RWPE1 (cell line): Measurements from ENCODE around the gene UPB1.

ENCODE experiments used
- CTCF ChIA-PET: fragments of 350-600 bp; sonication (Branson Sonifier 250); formaldehyde crosslinking; extraction: SDS; loops from one replicate; lab custom pipeline; 2021; lab: Yijun Ruan, JAX
- POLR2A ChIA-PET: fragments of 400-600 bp; formaldehyde crosslinking; extraction: SDS; loops from one replicate; lab custom pipeline; 2020; ENCODE audit warnings: antibody characterized with exemption; ENCODE audit not compliant: low non-redundant PET; lab: Yijun Ruan, JAX
- DNase-seq: peaks from one replicate; pipeline ENCODE4 v3.0.0; 2012; ENCODE audit warnings: low spot score
- H3K27ac ChIP-seq: fragments of 450-650 bp; 2 replicates; pipeline ENCODE4 v1.5.1; 2017
- TF ChIP-seq, protein P1 (sequence below): fragments of 450-650 bp; conservative IDR thresholded peaks from 2 replicates; pipeline ENCODE4 v1.5.1; 2017; ENCODE audit warnings: low read depth, mild to moderate bottlenecking

Gene UPB1

DNA sequence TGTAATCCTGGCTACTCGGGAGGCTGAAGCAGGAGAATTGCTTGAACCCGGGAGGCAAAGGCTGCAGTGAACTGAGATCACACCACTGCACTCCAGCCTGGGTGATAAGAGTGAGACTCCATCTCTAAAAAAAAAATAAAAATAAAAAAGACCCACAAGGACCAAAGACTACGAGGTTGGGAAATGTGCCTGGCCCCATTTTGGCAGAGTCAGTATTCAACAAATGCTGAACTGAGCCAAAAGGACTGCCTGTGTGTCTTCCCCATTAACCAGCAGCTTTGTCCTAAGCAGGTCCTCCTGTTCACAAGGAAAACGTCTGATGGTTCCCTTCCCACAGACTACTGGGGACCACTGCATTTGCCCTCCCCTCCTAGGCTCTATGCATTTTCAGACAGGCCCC, 40.1 kb upstream of the UPB1 start:
- TF ChIP-seq, protein P1, sequence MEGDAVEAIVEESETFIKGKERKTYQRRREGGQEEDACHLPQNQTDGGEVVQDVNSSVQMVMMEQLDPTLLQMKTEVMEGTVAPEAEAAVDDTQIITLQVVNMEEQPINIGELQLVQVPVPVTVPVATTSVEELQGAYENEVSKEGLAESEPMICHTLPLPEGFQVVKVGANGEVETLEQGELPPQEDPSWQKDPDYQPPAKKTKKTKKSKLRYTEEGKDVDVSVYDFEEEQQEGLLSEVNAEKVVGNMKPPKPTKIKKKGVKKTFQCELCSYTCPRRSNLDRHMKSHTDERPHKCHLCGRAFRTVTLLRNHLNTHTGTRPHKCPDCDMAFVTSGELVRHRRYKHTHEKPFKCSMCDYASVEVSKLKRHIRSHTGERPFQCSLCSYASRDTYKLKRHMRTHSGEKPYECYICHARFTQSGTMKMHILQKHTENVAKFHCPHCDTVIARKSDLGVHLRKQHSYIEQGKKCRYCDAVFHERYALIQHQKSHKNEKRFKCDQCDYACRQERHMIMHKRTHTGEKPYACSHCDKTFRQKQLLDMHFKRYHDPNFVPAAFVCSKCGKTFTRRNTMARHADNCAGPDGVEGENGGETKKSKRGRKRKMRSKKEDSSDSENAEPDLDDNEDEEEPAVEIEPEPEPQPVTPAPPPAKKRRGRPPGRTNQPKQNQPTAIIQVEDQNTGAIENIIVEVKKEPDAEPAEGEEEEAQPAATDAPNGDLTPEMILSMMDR, result no peak
- POLR2A ChIA-PET, result no interaction called here
- CTCF ChIA-PET, result no interaction called here
- no peak overlapping the region for H3K27ac ChIP-seq
- DNase-seq, result no peak

DNA sequence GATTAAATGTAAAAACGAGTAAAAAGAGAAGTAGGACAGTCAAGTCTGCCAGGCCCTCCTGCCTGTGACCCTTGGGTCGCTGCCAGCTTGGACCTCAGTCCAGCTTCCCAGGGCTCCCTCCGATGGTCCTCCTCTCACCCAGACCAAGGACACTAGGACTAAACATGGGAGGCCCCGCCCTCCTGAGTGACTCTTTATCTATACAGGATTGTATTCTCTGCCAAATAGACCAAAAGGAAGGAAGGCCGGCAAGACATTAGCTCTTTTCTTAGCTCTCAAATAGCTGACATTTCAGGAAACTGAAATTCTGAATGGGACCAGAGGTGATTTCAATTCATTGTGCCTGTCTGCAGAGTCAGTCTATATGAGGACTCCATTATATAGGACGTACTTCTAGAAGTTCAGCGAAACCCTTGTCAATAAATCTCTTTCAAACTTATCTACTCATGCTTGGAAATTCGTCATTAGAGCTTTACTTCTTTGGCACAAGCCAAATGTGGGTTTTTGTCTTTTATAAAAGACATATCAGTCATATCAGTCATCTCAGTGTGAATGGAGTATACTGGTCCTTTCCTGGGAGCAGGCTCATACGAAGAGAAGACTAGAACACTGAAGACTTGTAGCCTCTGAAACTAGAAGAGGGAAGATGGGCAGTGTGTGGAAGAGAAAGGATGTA, 39.2 kb upstream of the UPB1 start:
- H3K27ac ChIP-seq, result no peak overlapping the region
- TF ChIP-seq, protein P1, result no peak
- ChIA-PET POLR2A (no interaction called here), CTCF (no interaction called here)
- no peak for DNase-seq

DNA sequence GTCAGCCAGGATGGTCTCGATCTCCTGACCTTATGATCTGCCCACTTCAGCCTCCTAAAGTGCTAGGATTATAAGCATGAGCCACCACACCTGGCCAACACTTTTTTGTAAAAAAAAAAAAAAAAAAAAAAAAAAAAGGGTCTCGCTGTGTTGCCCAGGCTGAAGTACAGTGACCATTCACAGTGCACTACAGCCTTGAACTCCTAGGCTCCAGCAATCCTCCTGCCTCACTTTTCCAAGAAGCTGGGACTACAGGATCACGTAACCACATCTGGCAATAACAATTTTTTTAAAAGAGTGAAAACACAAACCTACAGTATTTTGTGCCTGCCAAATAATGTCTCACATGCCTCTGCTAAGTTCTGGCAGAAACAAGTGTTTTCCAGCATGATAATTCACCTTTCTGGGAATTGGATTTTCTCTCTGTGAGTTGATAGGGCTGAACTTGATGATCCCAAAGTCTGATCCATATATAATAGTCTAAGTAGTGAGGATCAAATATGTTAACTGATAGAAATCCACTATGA, 37.2 kb upstream of the UPB1 start:
- no peak overlapping the region for H3K27ac ChIP-seq
- DNase-seq, result no peak
- TF ChIP-seq, protein P1, result no peak
- ChIA-PET CTCF (interaction anchor here (0.6 kb wide), 1 partner anchor 373 kb away, joined by 4 read pairs; no protein-coding TSS in a partner anchor), POLR2A (no interaction called here)

DNA sequence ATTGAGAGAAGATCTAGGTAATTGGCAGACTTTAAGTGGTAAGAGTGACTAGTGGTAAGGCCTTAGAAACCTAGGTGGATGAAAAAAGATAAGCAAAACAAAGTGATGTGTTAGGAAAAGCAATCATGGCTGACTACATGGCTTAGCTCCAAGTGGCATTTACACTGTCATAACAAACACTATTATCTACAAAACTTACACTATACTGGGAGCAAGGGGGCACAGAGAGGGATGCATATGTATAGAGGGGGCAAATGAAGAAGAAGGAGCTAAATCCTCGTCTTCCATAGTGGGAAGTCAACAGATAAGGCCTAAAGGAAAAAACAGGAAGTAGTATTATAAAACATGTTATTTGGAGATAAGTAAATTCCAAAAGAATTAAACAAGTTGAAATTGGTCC, 35.2 kb upstream of the UPB1 start:
- TF ChIP-seq, protein P1, result no peak
- POLR2A ChIA-PET, result no interaction called here
- H3K27ac ChIP-seq, result no peak overlapping the region
- CTCF ChIA-PET, result no interaction called here
- DNase-seq, result no peak

DNA sequence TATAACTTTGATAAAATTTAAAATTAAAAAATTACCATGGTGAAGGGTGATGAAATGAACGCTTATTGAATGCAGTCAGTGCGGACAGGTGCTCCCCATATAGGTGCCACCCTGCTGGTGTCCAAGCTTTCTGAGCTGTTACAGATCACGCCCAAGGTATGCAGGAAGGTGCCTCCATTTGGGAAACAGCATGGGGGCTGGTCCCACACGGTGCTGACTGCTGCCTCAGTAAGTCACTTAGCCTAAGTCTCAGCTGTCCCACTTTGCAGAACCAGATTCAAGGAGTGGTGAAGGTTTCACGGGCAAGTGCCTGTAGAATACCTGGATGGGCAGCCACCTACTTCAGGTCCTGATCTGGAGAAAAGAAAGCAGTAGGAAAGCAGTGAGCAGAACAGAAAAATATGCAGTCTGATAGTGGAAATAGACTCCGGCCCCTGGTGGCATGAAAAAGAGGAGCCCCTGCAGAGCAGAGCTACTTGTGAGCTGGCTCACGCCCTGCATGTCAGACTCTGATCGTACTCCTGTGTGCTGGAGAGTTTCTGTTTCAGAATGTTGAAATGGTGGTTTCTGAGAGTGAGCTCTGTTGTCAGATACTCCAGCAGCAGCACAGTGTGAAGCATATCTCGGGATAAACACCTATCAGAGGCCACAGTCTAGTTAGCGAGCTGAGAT, 34.6 kb upstream of the UPB1 start:
- no peak for DNase-seq
- POLR2A ChIA-PET, result no interaction called here
- CTCF ChIA-PET, result interaction anchor here (0.8 kb wide), 1 partner anchor 61 kb away, joined by 3 read pairs; no protein-coding TSS in a partner anchor

DNA sequence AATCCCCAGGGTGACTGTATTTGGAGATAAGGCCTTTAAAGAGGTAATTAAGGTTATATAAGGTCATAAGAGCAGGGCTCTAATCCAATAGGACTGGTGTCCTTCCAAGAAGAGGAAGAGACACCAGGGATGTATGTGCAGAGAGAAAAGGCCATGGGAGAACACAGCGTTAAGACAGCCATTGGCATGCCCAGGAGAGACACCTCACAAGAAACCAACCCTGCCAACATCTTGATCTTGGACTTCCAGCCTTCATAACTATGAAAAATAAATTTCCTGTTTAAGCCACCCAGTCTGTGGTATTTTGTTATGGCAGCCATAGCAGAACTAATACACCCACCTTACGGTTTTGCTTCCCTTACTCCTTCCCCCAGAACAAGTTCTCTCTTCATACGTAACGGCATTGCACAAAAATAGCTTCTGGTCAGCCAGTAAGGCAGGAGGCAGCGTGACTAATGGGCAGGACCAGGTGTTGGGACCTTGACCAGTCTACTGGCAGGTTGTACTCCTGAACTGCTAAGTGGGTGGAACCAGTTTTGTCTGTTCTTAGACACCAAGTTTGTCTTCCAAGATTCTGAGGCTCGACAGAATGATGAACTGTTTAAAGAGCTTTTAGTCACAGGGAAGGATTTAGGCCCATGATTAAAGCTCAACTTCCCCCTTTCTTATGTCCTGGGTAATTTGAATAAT, 31.9 kb upstream of the UPB1 start:
- ChIA-PET CTCF (no interaction called here), POLR2A (no interaction called here)
- no peak for DNase-seq
- H3K27ac ChIP-seq, result no peak overlapping the region
- TF ChIP-seq, protein P1, result no peak

More for the DNA sequence above, 34.6 kb upstream of the UPB1 start:
- no peak overlapping the region for H3K27ac ChIP-seq
- TF ChIP-seq, protein P1, result no peak
